Ramos (cell line): Measurements from ENCODE around the gene SMIM26.
"Not testable (repeated sequence)": the region's sequence is repeated elsewhere in the genome, so short reads cannot be mapped to it uniquely, and the experiment has no call there.

Experiments used
- in situ Hi-C: fragments of 300-500 bp; cut with MboI; formaldehyde crosslinking; loops from one replicate; pipeline ENCODE4 v1.14.3; 2022; ENCODE audit warnings: low sequenced_read_pairs; ENCODE audit not compliant: unreplicated experiment

Gene SMIM26, protein sequence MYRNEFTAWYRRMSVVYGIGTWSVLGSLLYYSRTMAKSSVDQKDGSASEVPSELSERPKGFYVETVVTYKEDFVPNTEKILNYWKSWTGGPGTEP

GRCh38 chr20:18566892-18567738 is at the start of gene SMIM26:
TSS of gene SMIM26 (plus strand) at chr20:18567432. CDS start at chr20:18567479, 47 bp downstream.
- in situ Hi-C loops, result no loop called here

DNA sequence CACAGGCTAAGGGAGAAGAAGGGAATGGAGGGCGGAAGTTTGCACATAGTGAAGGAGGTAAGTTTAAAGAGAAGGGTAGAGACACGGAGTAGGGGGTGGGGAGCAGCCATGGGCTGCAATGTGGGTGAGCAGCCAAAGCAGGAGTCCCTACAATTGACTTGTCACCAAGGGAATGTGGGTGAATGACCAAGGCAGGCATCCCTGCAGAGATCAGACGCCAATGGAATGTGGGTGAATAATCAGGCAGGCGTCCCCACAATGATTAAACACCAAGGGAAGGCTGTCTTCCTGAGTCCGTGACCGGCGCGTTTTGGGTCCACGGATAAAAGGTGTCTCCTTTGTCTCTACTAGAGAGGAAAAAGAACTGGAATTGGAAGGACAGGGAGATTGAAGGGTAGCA is 45.2 kb upstream of the SMIM26 start:
- in situ Hi-C loops, result not testable (repeated sequence)

DNA sequence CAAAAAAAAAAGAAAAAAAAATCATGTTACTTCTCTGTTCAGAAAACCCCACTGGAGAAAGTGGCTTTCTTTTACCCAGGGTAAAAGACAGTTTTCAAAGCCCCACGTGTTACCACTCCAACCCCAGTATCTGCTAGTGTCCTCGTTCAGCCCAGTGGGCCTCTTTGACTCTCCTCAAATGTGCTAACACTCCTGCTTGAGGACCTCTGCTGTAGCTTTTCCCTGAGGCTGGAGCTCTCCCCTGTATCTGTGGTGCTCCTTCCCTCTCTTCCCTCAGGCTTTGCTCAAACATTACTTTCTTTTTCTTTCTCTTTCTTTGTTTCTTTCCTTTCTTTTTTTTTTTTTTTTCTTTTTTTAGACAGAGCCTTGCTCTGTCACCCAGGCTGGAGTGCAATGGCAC is 44.2 kb upstream of the SMIM26 start:
- in situ Hi-C loops, result no loop called here

- in situ Hi-C loops, result no loop called here
Measured at GRCh38 chr20:18524646-18525045, 42.6 kb upstream of the SMIM26 start.

- in situ Hi-C loops, result not testable (repeated sequence)
Measured at GRCh38 chr20:18526761-18527160, 40.5 kb upstream of the SMIM26 start.

- in situ Hi-C loops, result no loop called here
Measured at GRCh38 chr20:18527339-18527738, 39.9 kb upstream of the SMIM26 start.

- in situ Hi-C loops, result no loop called here
Measured at GRCh38 chr20:18527836-18528235, 39.4 kb upstream of the SMIM26 start.

DNA sequence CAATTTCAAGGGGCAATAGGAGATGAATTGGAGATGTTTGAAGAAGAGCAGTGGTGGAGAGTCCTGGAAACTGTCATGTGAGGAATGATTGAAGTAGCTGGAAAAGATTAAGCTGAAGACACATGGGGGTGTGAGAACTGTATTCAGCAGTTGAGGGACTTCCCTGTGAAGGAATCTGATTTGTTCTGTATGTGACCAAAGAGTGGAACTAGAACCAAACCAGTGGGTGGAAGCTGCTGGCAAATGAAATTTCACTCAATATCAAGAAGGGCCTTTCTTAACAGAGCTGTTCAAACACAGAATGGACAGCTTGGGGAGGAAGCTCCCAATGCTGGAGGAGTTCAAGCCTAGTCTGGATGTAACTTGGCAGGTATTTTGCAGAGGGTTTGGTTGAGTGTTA is 38.2 kb upstream of the SMIM26 start:
- in situ Hi-C loops, result no loop called here

GRCh38 chr20:18532626-18533025 is 34.6 kb upstream of the SMIM26 start:
- in situ Hi-C loops, result no loop called here

- in situ Hi-C loops, result no loop called here
Measured at GRCh38 chr20:18533491-18533890, 33.7 kb upstream of the SMIM26 start.

GRCh38 chr20:18533978-18534644 is 33.1 kb upstream of the SMIM26 start:
- in situ Hi-C loops, result no loop called here

GRCh38 chr20:18537651-18538050 is 29.6 kb upstream of the SMIM26 start:
- in situ Hi-C loops, result no loop called here

- in situ Hi-C loops, result no loop called here
Measured at GRCh38 chr20:18541741-18542140, 25.5 kb upstream of the SMIM26 start.

- in situ Hi-C loops, result no loop called here
Measured at GRCh38 chr20:18543216-18543615, 24.0 kb upstream of the SMIM26 start.

DNA sequence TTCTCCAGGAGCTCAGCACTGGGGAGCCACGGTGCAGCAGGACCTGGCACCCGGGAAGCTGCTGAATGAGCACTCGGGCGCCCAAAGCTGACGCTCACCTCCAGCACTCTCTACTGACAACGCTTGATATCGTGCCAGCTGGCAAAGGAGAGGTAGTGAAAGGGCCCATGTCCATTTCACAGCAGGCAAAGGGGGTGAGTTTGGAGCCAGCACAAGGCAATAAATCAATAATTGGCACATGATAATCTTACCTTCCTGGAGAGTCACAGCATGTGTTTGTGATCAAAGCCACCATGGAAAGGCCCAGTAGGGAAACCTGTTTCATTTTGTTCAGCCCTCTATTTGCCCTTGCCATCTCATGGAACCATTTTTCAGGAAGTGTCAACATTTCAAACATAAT is 23.3 kb upstream of the SMIM26 start:
- in situ Hi-C loops, result no loop called here

DNA sequence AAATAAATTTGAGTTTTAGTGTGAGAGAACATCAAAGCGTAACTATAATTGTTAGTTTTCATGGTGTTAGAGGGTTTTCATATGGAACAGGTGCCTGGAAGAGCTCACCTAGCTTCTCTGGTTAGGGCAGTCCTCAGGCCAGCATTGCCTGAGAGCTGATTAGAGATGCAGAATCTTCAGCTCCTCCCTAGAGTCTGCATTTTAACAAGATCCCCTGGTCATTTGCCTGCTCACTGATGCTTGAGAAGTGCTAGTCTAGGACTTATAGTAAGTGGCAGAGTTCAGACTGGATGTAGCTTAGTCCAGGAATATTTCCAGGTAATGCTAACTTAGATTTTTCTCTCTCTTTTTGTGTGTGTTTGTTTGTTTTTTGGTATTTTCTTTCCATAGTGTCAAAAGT is 21.7 kb upstream of the SMIM26 start:
- in situ Hi-C loops, result no loop called here

DNA sequence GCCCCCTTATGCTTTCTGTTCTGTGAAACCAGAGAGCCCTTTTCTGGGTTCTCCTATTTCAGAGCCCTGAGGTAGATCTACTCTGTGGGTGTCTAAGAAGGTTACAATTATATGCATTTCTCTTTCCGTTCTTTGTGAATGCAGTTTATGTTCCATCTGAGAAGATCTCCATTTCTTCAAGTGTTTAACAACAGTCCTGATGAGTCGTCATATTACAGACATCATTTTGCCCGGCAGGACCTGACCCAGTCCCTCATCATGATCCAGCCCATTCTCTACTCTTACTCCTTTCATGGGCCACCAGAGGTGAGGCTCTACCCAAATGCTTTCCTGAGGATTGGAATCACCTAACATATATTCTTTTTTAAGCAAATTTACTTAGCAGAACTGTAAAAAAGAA is 18.8 kb upstream of the SMIM26 start:
- in situ Hi-C loops, result no loop called here

DNA sequence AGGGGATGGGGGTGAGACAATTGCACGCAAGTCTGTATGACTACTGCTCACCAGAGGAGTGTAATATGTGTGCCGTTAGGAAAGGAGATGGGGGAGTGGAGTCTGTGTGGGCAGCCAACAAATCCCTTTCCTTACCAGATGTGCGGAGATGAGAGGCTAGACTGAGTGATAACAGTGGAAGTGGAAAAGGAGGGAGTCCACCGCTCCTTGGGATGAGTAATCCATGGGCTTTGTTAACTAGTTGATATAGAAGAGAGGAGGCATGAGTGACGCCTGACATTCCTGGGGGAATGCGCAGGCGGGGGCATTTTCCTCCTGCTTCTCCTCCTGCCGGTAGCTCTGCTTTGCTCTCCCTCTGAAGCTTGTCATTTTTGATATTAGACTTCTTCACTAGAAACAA is 13.5 kb upstream of the SMIM26 start:
- in situ Hi-C loops, result no loop called here

DNA sequence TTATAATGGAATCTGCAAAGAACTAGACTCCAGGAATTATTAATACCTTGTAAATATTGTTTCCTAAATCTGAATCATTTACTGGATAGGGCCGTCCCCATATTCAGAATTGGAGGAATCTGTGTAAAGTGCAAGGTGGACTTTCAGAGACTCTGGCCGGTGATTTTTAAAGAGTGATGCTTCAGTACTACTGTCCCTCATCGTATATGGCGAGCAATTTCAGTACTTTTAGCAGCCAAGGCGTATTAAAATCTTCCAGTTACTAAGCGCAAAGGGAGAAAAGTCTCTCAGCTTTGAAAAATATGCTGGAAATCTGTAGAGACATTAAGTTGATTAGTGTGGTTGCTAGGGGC is 483 bp downstream of the SMIM26 start:
- in situ Hi-C loops, result no loop called here

DNA sequence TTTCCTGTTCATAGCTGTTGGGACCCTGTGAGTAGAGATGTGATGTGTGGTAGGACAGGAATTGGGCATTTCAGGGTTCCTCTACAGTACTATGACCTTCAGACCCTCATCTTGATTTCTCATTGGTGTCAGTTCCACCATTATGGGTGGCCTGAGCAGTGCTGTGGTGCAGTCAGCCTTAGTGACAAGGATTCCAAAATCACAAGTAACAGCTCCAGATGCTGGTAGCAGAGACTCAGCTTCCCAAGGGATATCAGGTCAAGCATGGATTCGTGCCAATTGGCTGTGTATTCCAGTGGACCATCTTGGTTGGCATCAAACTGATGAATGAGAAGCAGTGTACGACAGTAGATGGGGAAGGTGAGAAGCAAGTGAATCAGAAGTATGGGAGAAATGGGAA is 3.8 kb downstream of the SMIM26 start:
- in situ Hi-C loops, result no loop called here

DNA sequence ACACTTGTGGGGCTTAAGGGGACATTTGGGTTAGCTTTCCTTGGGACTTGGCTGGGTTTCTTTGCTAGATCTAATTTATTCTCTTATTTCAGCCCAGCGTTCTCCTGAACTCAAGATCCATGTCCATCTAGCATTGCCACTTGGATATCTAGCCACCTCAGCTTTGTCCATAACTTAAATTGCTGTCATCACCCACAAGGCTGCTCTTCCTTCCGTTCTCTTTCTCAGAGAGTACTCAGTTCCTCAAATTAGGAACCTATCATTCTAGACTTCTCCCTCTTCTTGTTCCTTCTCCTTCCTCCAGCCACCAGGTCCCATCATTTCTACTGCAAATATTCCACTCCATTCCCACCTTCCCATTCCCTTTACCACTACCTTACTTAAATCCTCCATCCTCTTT is 4.3 kb downstream of the SMIM26 start:
- in situ Hi-C loops, result no loop called here

GRCh38 chr20:18577942-18578341 is 10.7 kb downstream of the SMIM26 start:
- in situ Hi-C loops, result no loop called here
